EH (cell line): Measurements from ENCODE around the gene SP4.
A peak's percentile ranks its signal among the peaks of the same experiment; 100 is the strongest.

Experiments used
- DNase-seq: peaks from one replicate; pipeline ENCODE4 v3.0.0-alpha.2; 2015; ENCODE audit warnings: low read depth

Gene SP4

GRCh38 chr7:21443149-21443841 lies 15.4 kb downstream of the SP4 start:
- no peak for DNase-seq

GRCh38 chr7:21448974-21449373 lies 21.1 kb downstream of the SP4 start:
- no peak for DNase-seq

- DNase-seq: no peak
Observed at GRCh38 chr7:21450076-21450475, 22.2 kb downstream of the SP4 start.

GRCh38 chr7:21450941-21451340 lies 23.1 kb downstream of the SP4 start:
- no peak for DNase-seq

- no peak for DNase-seq
Observed at GRCh38 chr7:21454182-21454581, 26.3 kb downstream of the SP4 start.

GRCh38 chr7:21454906-21455305 lies 27.0 kb downstream of the SP4 start:
- DNase-seq: no peak

GRCh38 chr7:21461282-21461681 lies 33.4 kb downstream of the SP4 start:
- DNase-seq: no peak

- no peak for DNase-seq
Observed at GRCh38 chr7:21462081-21462480, 34.2 kb downstream of the SP4 start.

GRCh38 chr7:21463524-21463923 lies 35.6 kb downstream of the SP4 start:
- DNase-seq: no peak

GRCh38 chr7:21468969-21469368 lies 41.1 kb downstream of the SP4 start:
- no peak for DNase-seq

GRCh38 chr7:21469894-21470293 lies 42.0 kb downstream of the SP4 start:
- no peak for DNase-seq

GRCh38 chr7:21472029-21472428 lies 44.1 kb downstream of the SP4 start:
- no peak for DNase-seq

- DNase-seq: no peak
Observed at GRCh38 chr7:21476429-21476828, 48.5 kb downstream of the SP4 start.

GRCh38 chr7:21480693-21481403 lies 53.0 kb downstream of the SP4 start:
- no peak for DNase-seq

GRCh38 chr7:21486511-21486910 lies 58.6 kb downstream of the SP4 start:
- DNase-seq: no peak

GRCh38 chr7:21495731-21496130 lies 67.8 kb downstream of the SP4 start:
- no peak for DNase-seq

- peak; percentile 35 for DNase-seq
Observed at GRCh38 chr7:21497072-21497471, 69.2 kb downstream of the SP4 start.

GRCh38 chr7:21500117-21500832 lies 72.4 kb downstream of the SP4 start:
- DNase-seq: no peak

GRCh38 chr7:21504021-21504420 lies 76.1 kb downstream of the SP4 start:
- no peak for DNase-seq

- DNase-seq: peak; percentile 57
Observed at GRCh38 chr7:21507627-21508343, 79.9 kb downstream of the SP4 start.

GRCh38 chr7:21508538-21508937 lies 80.7 kb downstream of the SP4 start:
- no peak for DNase-seq

GRCh38 chr7:21514062-21514461 lies 86.2 kb downstream of the SP4 start:
- DNase-seq: no peak

- no peak for DNase-seq
Observed at GRCh38 chr7:21524680-21525079, 96.8 kb downstream of the SP4 start.
